HG02642 (cell line): Measurements from ENCODE around the gene MANSC4.
"Not testable (repeated sequence)": the region's sequence is repeated elsewhere in the genome, so short reads cannot be mapped to it uniquely, and the experiment has no call there.

Experiments used
- ATAC-seq: cut with Tn5 transposase; IDR thresholded peaks from one replicate; pipeline ENCODE4 v1.9.1; 2021; ENCODE audit warnings: mild to moderate bottlenecking; ENCODE audit not compliant: unreplicated experiment, poor library complexity

MANSC4 gene

GRCh38 chr12:27762757-27763156, 17.3 kb downstream of the MANSC4 start:
- ATAC-seq: no peak

DNA sequence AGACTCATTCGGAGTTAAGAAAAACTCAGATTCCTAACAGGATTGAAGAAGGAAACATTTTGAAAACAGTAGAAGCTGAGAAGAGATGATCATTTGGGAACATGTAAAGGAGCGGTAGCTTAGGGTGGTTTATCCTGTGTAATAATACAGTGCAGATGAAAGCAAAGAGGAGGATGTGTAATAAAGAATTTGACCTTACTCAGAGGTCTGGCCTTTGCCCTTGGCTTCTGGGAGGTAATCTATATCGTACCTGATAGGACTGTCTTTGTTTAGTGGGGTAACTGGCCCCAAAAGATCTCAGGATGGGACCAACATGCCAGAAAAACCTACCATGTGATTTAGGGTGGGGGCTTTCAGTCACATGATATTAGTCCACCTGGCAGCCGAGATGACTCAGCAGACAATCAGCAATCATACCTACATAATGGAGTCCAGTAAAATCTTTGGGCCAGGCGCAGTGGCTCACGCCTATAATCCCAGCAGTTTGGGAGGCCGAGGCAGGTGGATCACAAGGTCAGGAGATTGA, 23.3 kb downstream of the MANSC4 start:
- no peak for ATAC-seq

DNA sequence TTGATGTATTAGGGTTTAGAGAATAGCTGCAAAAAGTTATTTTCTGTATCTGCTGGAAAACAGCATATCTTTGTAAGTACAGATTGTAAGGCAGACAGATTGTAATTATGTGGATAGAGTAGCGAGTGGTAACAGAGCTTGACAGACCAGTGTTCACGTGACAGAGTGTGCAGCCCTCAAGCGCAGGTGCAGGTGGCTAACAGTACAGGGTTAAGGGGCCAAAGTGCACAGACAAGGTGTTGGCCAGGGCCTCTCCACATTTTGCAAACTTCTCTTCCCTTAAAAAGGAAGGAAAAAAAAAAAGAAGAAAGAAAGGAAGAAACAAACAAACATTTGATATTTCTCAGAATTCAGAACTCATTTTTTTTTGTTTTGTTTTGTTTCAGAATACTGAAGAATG, 25.2 kb downstream of the MANSC4 start:
- no peak for ATAC-seq

GRCh38 chr12:27751386-27752047, 28.5 kb downstream of the MANSC4 start:
- ATAC-seq: no peak

GRCh38 chr12:27747111-27747820, 32.8 kb downstream of the MANSC4 start:
- ATAC-seq: no peak

GRCh38 chr12:27745734-27746133, 34.3 kb downstream of the MANSC4 start:
- ATAC-seq: not testable (repeated sequence)

GRCh38 chr12:27743601-27744000, 36.4 kb downstream of the MANSC4 start:
- ATAC-seq: no peak

GRCh38 chr12:27734321-27734720, 45.7 kb downstream of the MANSC4 start:
- ATAC-seq: not testable (repeated sequence)

DNA sequence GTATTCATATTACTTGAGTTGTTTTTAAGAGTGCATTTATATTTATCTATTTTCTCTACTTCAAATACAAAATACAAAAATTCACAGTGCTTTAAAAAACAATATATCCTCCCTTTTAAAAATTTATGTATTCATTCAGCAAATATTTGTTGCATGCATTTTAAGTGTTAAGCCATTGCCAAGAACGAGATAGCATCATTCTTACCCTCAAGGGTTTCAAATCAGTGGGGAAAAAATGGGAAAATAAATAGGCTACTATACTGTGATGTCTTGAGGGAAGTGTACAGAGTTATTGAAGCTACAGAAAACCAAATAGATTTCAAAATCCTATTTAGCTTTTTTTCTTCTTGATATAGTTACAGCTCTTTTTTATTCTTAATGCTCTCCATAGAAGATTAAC, 46.2 kb downstream of the MANSC4 start:
- ATAC-seq: no peak

DNA sequence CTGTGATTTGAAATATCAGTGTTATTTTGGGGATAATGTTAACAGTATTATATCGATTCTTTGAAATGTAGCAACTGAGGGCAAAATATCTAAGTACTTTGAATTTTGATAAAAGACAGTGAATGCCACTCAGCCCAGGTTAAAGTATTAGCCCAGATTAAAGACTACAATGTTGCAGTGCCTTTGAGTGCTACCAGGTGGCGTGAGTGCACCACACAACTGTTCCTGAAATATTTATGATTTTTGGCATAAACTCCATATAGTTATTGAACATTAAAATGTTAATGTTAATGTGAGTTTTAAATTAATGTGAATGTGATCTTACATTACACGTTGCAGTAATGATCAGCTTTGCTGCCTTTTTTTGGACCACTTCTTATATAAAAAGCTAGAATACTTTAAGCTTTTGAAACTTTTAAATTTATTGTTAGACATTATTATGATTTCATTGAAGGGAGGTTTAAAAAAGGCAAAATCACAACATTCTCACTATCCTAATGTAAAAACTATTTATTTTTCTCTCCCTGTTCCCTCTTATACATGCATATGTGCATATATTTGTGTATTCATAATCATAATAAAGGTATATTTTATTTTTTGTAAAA, 46.9 kb downstream of the MANSC4 start:
- ATAC-seq: no peak

DNA sequence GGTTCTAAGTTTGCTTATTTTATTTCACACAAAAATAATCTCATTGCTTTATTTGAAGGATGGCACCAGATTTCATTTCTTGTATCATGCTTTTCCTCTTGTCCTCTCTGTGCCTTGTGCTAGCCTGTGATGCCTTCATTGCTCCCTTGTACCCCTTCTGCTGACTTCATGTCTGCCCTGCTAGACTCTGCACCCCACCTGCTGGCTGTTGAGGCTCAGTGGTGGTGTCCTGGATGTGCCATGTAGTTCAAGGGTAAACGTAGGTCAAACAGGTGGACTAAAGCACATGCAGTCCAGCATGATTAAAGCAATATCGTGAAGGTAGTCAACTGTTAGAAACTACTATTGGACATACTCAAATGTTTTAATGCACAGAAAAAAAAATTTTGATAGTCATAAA, 47.8 kb downstream of the MANSC4 start:
- no peak for ATAC-seq

GRCh38 chr12:27730097-27730588, 49.9 kb downstream of the MANSC4 start:
- ATAC-seq: no peak

GRCh38 chr12:27723212-27723611, 56.8 kb downstream of the MANSC4 start:
- no peak for ATAC-seq
